Activated CD4-positive, alpha-beta T cell treated with anti-CD3 and anti-CD28 coated beads, Interleukin-2, amount 50 U/mL, for 16 hours (primary cell): ENCODE results near the gene IL17REL.
"Not testable (repeated sequence)": the region's sequence is repeated elsewhere in the genome, so short reads cannot be mapped to it uniquely, and the experiment has no call there.

ENCODE experiments used
- DNase-seq: peaks from one replicate; pipeline ENCODE4 v3.0.0-alpha.2; 2020

Gene IL17REL

GRCh38 chr22:50001388-50002231 lies 11.0 kb downstream of the IL17REL start:
- no peak for DNase-seq

- no peak for DNase-seq
Observed at GRCh38 chr22:50000587-50001387, 11.8 kb downstream of the IL17REL start.

- no peak for DNase-seq
Observed at GRCh38 chr22:49999946-50000586, 12.5 kb downstream of the IL17REL start.

GRCh38 chr22:49999063-49999945 lies 13.3 kb downstream of the IL17REL start:
- no peak for DNase-seq

GRCh38 chr22:49998718-49999062 lies 13.9 kb downstream of the IL17REL start:
- DNase-seq: no peak

GRCh38 chr22:49997932-49998717 lies 14.4 kb downstream of the IL17REL start:
- no peak for DNase-seq

GRCh38 chr22:49997251-49997599 lies 15.3 kb downstream of the IL17REL start:
- no peak for DNase-seq

GRCh38 chr22:49996518-49997250 lies 15.9 kb downstream of the IL17REL start:
- no peak for DNase-seq

GRCh38 chr22:49996119-49996517 lies 16.4 kb downstream of the IL17REL start:
- DNase-seq: no peak

- no peak for DNase-seq
Observed at GRCh38 chr22:49995361-49996118, 17.0 kb downstream of the IL17REL start.

- no peak for DNase-seq
Observed at GRCh38 chr22:49995041-49995360, 17.6 kb downstream of the IL17REL start.

GRCh38 chr22:49994361-49995040 lies 18.1 kb downstream of the IL17REL start:
- no peak for DNase-seq

- DNase-seq: no peak
Observed at GRCh38 chr22:49993649-49994360, 18.8 kb downstream of the IL17REL start.

GRCh38 chr22:49992921-49993648 lies 19.5 kb downstream of the IL17REL start:
- peak; percentile 68 for DNase-seq

GRCh38 chr22:49991907-49992533 lies 20.5 kb downstream of the IL17REL start:
- DNase-seq: no peak

- no peak for DNase-seq
Observed at GRCh38 chr22:49991167-49991566, 21.4 kb downstream of the IL17REL start.

GRCh38 chr22:49989826-49990225 lies 22.7 kb downstream of the IL17REL start:
- DNase-seq: not testable (repeated sequence)

GRCh38 chr22:49986325-49986724 lies 26.2 kb downstream of the IL17REL start:
- DNase-seq: no peak
